Activated naive CD4-positive, alpha-beta T cell treated with anti-CD3 and anti-CD28 coated beads, Interleukin-2, amount 10 ng/mL, durations not matched to agents 7 days and 5 days (primary cell): ENCODE results near the gene KIF11.
"Not testable (repeated sequence)": the region's sequence is repeated elsewhere in the genome, so short reads cannot be mapped to it uniquely, and the experiment has no call there.

Source experiments
- CTCF ChIA-PET: fragments of 350-600 bp; sonication (Branson Sonifier 250); formaldehyde crosslinking; loops from one replicate; lab custom pipeline; 2021; ENCODE audit warnings: antibody characterized with exemption; lab: Charles Lee
- DNase-seq: peaks from one replicate; pipeline ENCODE4 v3.0.0-alpha.2; 2020
- H3K27ac Mint-ChIP-seq: one replicate; pipeline ENCODE4 v1.8.0; 2021; ENCODE audit warnings: mild to moderate bottlenecking, moderate library complexity, mixed read lengths
- H3K27me3 Mint-ChIP-seq: one replicate; pipeline ENCODE4 v1.8.0; 2021; ENCODE audit warnings: mild to moderate bottlenecking, mixed read lengths
- H3K36me3 Mint-ChIP-seq: one replicate; pipeline ENCODE4 v1.8.0; 2021; ENCODE audit warnings: mixed read lengths
- H3K4me1 Mint-ChIP-seq: one replicate; pipeline ENCODE4 v1.8.0; 2021; ENCODE audit warnings: mixed read lengths
- H3K4me3 Mint-ChIP-seq: one replicate; pipeline ENCODE4 v1.8.0; 2021; ENCODE audit warnings: mild to moderate bottlenecking, moderate library complexity, mixed read lengths
- H3K9me3 Mint-ChIP-seq: one replicate; pipeline ENCODE4 v1.8.0; 2021; ENCODE audit warnings: mixed read lengths

KIF11 gene

DNA sequence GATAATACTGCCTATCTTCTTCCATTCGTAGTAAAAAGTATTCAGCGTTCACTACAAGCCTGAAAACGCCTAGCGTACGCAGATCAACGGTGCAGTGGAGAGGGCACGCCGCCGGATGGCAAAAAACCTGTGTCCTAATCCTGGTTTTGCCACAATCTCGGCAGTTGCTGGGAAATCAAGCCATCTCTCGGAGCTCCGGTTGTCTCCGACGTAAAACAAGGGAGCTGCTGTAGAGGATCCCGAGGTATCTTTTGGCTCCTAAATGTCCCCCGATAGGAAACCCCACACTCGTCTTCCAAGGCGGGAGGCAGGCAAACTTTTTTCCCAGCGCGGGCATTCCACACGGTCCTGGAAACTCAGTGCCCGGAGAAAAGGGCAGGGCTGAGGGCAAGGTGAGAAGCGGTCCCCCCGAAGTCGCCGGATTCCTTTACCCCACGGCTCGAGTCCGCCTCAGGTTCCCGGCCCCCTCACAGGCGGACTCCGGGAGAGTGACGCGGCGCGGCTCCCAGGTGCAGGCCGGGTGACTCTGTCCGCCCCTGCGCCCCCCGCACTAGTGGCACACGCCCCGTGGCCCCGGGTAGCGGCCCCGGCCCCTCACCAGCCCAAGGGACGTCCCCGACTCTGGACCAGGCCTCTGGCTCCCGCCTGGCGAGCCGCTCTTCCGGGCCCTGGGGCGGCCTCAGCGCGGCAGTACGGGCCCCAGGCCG, 19.7 kb upstream of the KIF11 start:
- peak; percentile 53 for DNase-seq
- peaks cover 9% of the 10 kb centered on the region for H3K36me3 Mint-ChIP-seq
- peaks cover 34% of the 10 kb centered on the region for H3K4me1 Mint-ChIP-seq
- H3K4me3 Mint-ChIP-seq, result peak overlapping the region; percentile 81
- CTCF ChIA-PET, result interaction anchor here (0.7 to 8.6 kb wide), 3 partner anchors 15 to 55 kb away, joined by 3 to 98 read pairs (median 20); partner anchors contain the start of gene KIF11
- H3K27me3 Mint-ChIP-seq, result no peaks in the 10 kb centered on the region
- no peaks in the 10 kb centered on the region for H3K9me3 Mint-ChIP-seq
- H3K27ac Mint-ChIP-seq, result peak overlapping the region; percentile 83

DNA sequence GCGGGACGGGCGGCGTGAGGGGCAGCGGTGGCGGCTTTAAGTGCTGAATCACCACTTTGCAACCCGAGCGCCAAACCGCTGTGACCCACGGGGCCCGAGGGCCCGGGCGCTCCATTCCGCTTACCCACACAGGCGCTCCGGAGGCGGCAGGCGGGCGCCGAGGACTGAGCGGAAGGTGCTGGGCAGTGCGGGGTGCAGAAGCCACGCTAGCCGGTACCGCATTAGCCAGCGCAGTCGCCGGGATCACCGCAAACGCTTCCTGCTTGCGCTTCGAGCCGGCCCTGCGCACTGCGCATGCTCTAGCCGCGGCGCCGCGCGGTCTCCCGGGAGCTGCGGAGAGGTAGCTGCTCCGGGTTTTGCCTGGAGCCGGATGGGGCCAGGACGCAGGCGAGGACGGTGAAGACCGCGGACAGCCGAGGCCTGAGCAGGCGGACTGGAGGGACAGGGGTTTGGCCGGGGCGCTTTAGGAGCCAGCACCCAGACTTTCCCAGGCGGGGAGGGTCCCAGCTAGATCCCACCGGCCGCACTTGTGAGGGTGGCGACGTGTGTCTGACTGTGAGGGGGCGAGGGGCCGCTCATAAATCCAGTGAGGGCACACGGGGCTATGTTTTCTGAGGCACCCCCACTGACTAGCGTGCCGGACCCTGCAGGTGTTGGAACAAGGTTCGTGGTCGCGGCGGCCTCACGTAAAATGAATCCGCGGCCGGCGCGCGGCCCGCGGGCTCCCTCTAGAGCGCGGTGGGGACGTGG, 19.0 kb upstream of the KIF11 start, which contains the start of gene IDE:
IDE (minus strand) TSS at position 296 of the 750 bp plus-strand sequence; CDS start at position 222, 74 bp downstream.
- Mint-ChIP-seq H3K27me3 (no peaks in the 10 kb centered on the region), H3K36me3 (peaks cover 8% of the 10 kb centered on the region), H3K4me1 (peaks cover 34% of the 10 kb centered on the region), H3K4me3 (peak within 1 kb of the TSS; percentile 81), H3K27ac (peak within 1 kb of the TSS; percentile 89), H3K9me3 (no peaks in the 10 kb centered on the region)
- CTCF ChIA-PET, result interaction anchor here (0.6 to 8.6 kb wide), 8 partner anchors 15 to 307 kb away, joined by 3 to 98 read pairs (median 3); partner anchors contain the start of gene KIF11
- peak; percentile 88 for DNase-seq

DNA sequence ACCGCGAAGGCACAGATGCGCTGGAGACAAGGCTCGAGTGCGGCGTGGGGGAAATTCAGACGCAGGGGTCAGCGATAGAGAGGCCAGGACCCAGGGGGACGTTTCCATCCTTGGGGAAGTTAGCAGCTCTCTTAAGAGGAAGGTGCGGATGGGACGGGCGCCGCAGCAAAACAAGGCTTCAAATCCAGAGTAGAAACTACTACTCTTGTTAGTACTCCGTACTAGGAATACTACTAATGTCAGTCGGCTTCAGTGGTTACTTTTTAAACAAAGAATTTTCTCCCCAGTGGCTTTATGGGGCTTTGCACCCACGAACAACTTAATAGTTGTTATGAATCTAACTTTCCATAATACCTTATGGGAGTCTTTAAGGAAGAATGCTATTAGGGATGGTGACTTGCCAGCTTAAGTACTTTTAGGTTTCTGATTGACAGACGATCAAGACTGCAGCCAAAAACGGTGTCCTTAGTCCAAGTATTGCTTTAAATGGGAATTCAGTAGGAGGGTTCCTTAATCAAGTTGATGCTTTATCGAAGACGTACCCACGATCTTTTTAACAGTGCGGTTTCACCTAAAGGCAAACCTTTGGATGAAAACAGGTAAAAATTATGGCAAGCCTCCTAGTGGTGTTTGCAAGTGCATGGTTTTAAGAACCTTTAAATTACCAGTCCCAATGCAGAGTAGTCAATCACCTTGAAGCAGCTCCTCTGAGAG, 18.2 kb upstream of the KIF11 start:
- Mint-ChIP-seq H3K27ac (peak overlapping the region; percentile 89), H3K27me3 (no peaks in the 10 kb centered on the region), H3K4me1 (peaks cover 30% of the 10 kb centered on the region), H3K9me3 (no peaks in the 10 kb centered on the region), H3K36me3 (peaks cover 2% of the 10 kb centered on the region), H3K4me3 (peak overlapping the region; percentile 81)
- CTCF ChIA-PET, result interaction anchor here (0.6 to 8.6 kb wide), 8 partner anchors 14 to 429 kb away, joined by 3 to 98 read pairs (median 3); partner anchors contain the start of gene KIF11
- no peak for DNase-seq

DNA sequence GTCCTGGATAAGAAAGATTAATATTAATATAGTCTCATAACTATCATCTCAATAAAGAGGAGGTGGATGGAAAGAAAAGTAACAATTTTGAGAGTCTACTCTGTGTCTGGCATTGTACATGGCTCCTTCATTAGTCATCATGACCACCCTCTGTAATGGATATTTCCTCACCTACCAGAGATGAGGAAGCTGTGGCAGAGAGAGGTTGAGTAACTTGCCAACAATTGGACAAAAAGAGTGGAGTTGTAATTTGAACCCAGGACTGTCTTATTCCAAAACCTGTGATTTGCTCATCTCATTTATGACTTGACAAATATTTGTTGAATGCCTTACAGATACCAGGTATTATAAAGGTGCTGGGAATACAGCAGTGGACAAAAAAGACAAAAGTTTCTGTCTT, 17.0 kb upstream of the KIF11 start:
- peaks cover 28% of the 10 kb centered on the region for H3K4me1 Mint-ChIP-seq
- H3K9me3 Mint-ChIP-seq, result no peaks in the 10 kb centered on the region
- H3K4me3 Mint-ChIP-seq, result no peak overlapping the region
- peaks cover 2% of the 10 kb centered on the region for H3K36me3 Mint-ChIP-seq
- CTCF ChIA-PET, result interaction anchor here (1.0 to 8.6 kb wide), 4 partner anchors 15 to 64 kb away, joined by 3 to 98 read pairs (median 14); partner anchors contain the start of gene KIF11
- no peak for DNase-seq
- H3K27me3 Mint-ChIP-seq, result no peaks in the 10 kb centered on the region
- no peak overlapping the region for H3K27ac Mint-ChIP-seq

DNA sequence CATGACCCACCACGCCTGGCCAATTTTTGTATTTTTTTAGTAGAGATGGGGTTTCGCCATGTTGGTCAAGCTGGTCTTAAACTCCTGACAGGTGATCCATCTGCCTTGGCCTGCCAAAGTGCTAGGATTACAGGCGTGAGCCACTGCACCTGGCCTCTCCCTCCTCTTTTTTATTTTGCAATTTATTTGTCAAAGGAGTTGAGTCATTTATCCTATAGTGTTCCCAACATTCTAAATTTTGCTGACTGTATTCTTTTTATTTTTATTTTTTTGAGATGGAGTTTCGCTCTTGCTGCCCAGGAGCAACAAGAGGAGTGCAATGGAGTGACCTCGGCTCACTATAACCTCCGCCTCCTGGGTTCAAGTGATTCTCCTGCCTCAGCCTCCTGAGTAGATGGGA, 10.6 kb upstream of the KIF11 start:
- H3K27ac Mint-ChIP-seq, H3K9me3 Mint-ChIP-seq, H3K27me3 Mint-ChIP-seq, DNase-seq, H3K4me3 Mint-ChIP-seq, H3K4me1 Mint-ChIP-seq, H3K36me3 Mint-ChIP-seq: not testable (repeated sequence)
- CTCF ChIA-PET, result interaction anchor here (1.8 kb wide), 1 partner anchor 13 kb away, joined by 5 read pairs; no protein-coding TSS in a partner anchor

DNA sequence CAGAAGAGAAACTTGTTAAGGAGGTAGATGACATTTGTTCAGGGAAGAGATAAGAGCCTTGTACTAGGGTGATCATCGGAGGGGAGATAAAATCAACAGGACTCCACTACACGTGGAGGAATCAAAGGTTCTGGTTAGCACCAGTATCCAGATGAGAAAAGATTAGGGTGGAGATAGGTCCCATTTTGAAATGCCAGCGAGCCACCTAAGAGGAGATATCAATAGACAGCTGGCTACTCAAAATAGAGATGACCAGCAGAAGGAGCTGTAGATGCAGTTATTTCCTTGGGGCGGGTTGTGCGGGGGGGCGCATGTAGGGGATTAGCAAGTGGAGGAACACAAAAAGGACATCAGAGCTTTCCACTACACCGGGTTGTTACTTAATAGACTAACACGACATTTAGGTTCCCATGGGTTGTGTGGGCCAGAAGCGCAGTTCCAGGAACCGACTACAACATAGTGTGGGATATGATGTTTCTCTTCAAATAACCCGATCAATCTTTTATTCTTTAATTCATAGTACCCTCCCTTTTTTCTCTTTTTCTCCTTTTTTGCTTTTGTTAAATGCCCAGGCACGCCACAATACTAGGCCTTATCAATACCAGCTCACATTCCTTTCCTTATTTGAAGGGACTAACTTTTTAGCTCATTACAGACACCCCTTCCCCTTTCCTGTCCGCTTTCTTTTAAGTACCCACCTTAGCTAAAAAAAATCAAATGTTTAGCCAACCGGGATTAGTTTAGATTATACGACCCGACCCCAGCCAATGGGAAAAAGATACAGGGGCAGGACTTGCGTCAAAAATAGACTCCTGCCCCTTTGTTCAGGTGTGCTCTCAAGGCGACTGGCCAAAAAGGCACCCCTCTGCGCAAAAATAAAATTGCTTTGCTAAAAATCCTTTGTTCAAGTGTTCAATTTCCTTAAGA, 2.0 kb upstream of the KIF11 start:
- Mint-ChIP-seq H3K27me3 (no peaks in the 10 kb centered on the region), H3K36me3 (peaks cover 8% of the 10 kb centered on the region), H3K4me1 (peaks cover 38% of the 10 kb centered on the region), H3K27ac (peak overlapping the region; percentile 100), H3K4me3 (peak overlapping the region; percentile 96), H3K9me3 (no peaks in the 10 kb centered on the region)
- CTCF ChIA-PET, result interaction anchor here (0.7 to 3.5 kb wide), 3 partner anchors 17 to 300 kb away, joined by 3 to 20 read pairs (median 4); partner anchors contain the start of genes CPEB3, IDE and MARCHF5
- DNase-seq, result peak; percentile 38

DNA sequence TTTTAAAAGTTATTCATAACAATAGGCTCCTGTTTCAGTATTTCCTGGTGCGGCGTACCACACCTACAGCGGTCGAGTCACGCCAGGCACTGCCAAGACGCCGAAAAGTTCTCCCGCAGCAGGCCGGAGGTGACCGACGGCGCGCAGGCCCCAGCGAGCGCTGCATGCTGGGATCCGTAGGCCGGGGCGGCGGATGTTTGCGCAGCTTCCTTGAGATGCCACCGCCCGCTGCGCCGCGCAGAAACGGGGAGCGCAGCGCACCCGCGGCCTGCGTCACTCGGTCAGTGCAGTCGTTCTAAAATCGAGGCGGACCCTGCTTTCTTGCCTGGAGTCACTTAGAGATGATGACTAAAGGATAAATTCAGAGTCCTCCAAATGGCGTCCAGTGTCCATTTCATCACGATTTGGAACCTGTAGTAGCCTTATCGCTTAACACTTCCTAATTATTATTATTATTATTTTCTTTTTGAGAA, 1.3 kb upstream of the KIF11 start:
- Mint-ChIP-seq H3K4me3 (peak overlapping the region; percentile 96), H3K36me3 (peaks cover 13% of the 10 kb centered on the region), H3K4me1 (peaks cover 45% of the 10 kb centered on the region), H3K9me3 (no peaks in the 10 kb centered on the region), H3K27ac (peak overlapping the region; percentile 100), H3K27me3 (no peaks in the 10 kb centered on the region)
- CTCF ChIA-PET, result interaction anchor here (3.5 kb wide), 1 partner anchor 17 kb away, joined by 20 read pairs; the partner anchor contains the start of gene IDE
- DNase-seq, result peak; percentile 94

DNA sequence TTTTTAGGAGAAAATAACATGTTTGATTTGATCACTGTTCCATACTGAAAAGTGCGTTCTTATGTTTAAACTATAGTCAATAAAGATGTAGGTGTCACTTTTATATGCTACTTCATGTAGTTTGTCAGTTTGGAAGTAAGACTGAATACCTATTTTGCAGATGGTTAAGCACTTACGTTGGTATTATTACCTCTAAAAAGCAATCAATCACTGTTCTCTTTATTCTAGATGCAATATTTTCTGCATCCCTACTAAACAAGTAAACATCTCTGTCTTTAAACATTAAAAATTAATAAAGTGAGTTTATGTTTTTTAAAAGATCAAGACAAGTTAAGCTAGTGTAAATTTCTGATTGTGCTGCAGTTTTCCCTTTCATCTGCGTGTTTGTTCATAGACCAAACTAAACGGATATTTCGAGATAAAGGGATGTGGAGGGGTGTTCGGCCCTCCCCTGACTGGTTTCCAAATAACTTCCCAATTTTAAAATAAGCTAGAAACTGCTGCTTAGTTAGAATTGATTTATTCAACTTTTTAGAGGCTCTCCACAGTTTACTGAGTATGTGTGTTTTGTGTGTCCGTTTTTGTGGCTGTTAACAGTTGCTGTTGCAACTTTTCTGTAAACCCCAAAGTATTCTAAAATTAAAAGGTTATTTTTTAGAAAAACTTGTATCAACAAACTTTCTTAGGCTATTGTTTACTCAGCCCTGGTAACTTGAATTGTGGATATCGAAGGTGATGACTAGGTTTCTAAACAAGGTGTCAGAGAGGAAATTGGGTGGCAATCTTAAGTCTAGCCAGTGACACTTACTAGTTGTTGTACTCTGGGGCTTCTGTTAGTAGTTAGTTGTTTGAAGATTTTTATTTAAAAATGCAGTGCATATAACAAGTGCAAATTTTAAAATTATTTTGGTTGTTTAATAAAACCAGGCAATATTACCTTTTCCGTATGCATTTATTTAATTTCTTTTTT, 974 bp downstream of the KIF11 start:
- Mint-ChIP-seq H3K4me1 (peaks cover 66% of the 10 kb centered on the region), H3K27me3 (no peaks in the 10 kb centered on the region), H3K4me3 (peak overlapping the region; percentile 96), H3K27ac (peak overlapping the region; percentile 100), H3K36me3 (peaks cover 27% of the 10 kb centered on the region), H3K9me3 (no peaks in the 10 kb centered on the region)
- CTCF ChIA-PET, result no interaction called here
- no peak for DNase-seq

DNA sequence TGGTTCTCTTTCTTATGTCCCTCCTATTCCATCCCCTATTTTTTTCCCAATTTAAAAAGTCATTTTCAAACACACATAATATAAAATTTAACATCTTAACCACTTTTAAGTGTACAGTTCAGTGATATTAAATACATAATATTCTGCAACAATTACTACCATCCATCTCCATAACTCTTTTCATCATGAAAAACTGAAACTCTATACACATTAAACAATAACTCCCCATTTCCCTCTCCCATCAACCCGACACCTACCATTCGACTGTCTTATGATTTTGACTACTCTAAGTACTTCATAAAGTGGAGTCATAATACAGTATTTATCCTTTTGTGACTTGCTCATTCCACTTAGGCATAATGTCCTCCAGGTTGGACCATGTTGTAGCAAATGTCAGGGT, 2.6 kb downstream of the KIF11 start:
- Mint-ChIP-seq H3K36me3 (peaks cover 27% of the 10 kb centered on the region), H3K27me3 (no peaks in the 10 kb centered on the region), H3K27ac (peak overlapping the region; percentile 64), H3K4me3 (peak overlapping the region; percentile 96), H3K4me1 (peaks cover 67% of the 10 kb centered on the region), H3K9me3 (no peaks in the 10 kb centered on the region)
- CTCF ChIA-PET, result no interaction called here
- no peak for DNase-seq

DNA sequence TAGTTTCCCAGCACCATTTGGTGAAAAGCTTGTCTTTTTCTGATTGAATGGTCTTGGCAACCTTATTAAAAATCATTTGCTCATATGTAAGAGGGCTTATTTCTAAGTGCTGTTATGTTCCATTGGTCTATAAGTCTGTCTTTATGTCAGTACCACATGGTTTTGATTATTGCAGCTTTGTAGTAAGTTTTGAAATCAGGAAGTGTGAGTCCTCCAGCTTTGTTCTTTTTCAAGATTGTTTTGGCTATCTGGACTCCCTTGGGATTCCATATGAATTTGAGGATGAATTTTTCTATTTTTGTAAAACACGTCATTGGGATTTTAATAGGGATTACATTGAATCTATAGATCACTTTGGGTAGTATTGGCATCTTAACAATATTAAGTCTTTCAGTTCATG, 5.4 kb downstream of the KIF11 start:
- Mint-ChIP-seq H3K4me1 (peaks cover 69% of the 10 kb centered on the region), H3K4me3 (no peak overlapping the region), H3K9me3 (no peaks in the 10 kb centered on the region), H3K27ac (no peak overlapping the region), H3K27me3 (no peaks in the 10 kb centered on the region), H3K36me3 (peaks cover 38% of the 10 kb centered on the region)
- DNase-seq, result no peak
- CTCF ChIA-PET, result interaction anchor here (0.7 kb wide), 1 partner anchor 105 kb away, joined by 3 read pairs; no protein-coding TSS in a partner anchor

DNA sequence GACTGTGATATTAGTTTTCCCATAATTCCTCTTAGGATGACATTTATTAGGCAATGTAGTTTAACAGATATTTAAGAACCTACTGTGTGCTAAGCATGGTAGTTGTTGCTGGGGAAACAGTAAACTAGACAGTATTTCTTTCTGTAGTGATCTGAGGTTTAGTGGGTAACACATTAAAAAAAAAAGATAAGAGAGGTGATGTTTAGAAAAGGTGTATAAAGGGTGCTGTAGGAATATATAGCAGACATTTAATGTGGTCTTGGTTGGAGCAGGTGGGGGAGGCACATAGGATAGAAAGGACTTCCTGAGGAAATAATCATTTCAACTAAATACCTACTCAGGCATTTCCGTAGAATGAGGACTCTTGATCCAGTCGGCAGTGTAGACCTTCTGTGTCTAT, 11.9 kb downstream of the KIF11 start:
- H3K36me3 Mint-ChIP-seq, result peaks cover 49% of the 10 kb centered on the region
- H3K27ac Mint-ChIP-seq, result peak overlapping the region; percentile 53
- no peak for DNase-seq
- H3K27me3 Mint-ChIP-seq, result no peaks in the 10 kb centered on the region
- H3K9me3 Mint-ChIP-seq, result no peaks in the 10 kb centered on the region
- peaks cover 43% of the 10 kb centered on the region for H3K4me1 Mint-ChIP-seq
- no peak overlapping the region for H3K4me3 Mint-ChIP-seq
- CTCF ChIA-PET, result no interaction called here

DNA sequence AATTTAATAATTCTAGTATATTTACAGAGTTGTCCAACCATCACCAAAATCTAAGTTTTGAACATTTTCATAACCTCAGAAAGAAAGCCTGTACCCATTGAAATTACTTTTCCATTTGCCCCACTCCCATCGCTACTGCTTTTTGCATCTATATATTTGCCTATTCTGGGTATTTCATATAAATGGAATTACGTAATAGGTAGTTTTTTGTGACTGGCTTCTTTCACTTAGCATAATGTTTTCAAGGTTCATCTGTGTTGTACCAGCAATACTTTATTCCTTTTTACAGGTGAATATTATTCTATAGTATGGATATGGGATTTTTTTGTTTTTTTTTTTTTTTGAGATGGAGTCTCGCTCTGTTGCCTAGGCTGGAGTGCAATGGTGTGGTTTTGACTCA, 22.6 kb downstream of the KIF11 start:
- no peak overlapping the region for H3K4me3 Mint-ChIP-seq
- H3K4me1 Mint-ChIP-seq, result peaks cover 2% of the 10 kb centered on the region
- DNase-seq, result no peak
- no peaks in the 10 kb centered on the region for H3K27me3 Mint-ChIP-seq
- no peak overlapping the region for H3K27ac Mint-ChIP-seq
- H3K36me3 Mint-ChIP-seq, result peaks cover 53% of the 10 kb centered on the region
- CTCF ChIA-PET, result no interaction called here
- peaks cover 2% of the 10 kb centered on the region for H3K9me3 Mint-ChIP-seq
